Right lobe of liver (tissue), 6 donors: Measurements from ENCODE around the gene MYL3. TPM values are rescaled to one million over a fixed set of nuclear protein-coding genes. Genes with fewer than 3 reads are reported as not detected.

Experiments used
- ATAC-seq, 4 donors: fragments of 200-7000 bp; cut with Tn5 transposase; one replicate each; pipeline ENCODE4 v1.9.1; 2020; ENCODE audit warnings: mild to moderate bottlenecking in 4 of 4, moderate library complexity in 4 of 4
- DNase-seq, 3 donors: peaks; one replicate each; pipeline ENCODE4 v3.0.0-alpha.2; 2020
- H3K27ac ChIP-seq, 3 donors: fragments of 200-600 bp; one replicate each; pipeline ENCODE4 v1.8.0; 2022
- H3K27me3 ChIP-seq, 2 donors: fragments of 200-600 bp; one replicate each; pipeline ENCODE4 v1.8.0; 2022
- H3K36me3 ChIP-seq, 4 donors: fragments of 200-600 bp; sonication (generic) in 1 of 4; one replicate each; pipeline versions ENCODE4 v1.5.1 to v1.8.0; 2017 to 2022; ENCODE audit warnings: control low read depth in 1 of 4
- H3K4me1 ChIP-seq, 4 donors: fragments of 200-600 bp; sonication (generic) in 1 of 4; one replicate each; pipeline versions ENCODE4 v1.5.1 to v1.8.0; 2017 to 2022; ENCODE audit warnings: control low read depth in 1 of 4
- H3K4me3 ChIP-seq, 3 donors: fragments of 200-600 bp; one replicate each; pipeline ENCODE4 v1.8.0; 2022
- H3K9me3 ChIP-seq, 4 donors: fragments of 200-600 bp; sonication (generic) in 1 of 4; one replicate each; pipeline versions ENCODE4 v1.5.1 to v1.8.0; 2017 to 2022; ENCODE audit warnings: control low read depth in 1 of 4
- POLR2A ChIP-seq: fragments of 450-650 bp; IDR thresholded peaks from one replicate; pipeline ENCODE4 v1.6.1; 2017; ENCODE audit warnings: antibody characterized with exemption, mild to moderate bottlenecking
- WGBS: methylation state at CpG from one replicate; pipeline ENCODE4 v1.1.6; 2018; ENCODE audit warnings: low coverage, low lambda C conversion rate; ENCODE audit not compliant: insufficient coverage; ENCODE audit errors: missing lambda C conversion rate; 5-methylcytosine and 5-hydroxymethylcytosine counted together
- intact Hi-C, 2 donors: fragments of 100-400 bp; cut with DNase I; formaldehyde crosslinking; loops; one replicate each; pipeline versions ENCODE4 v1.11.2 to v1.14.1; 2022
- total RNA-seq, 6 experiments: library from RNA; depleted of rRNA in 2 of 6; stranded (reverse); fragments of >200 nt in 2 of 6; fragmentation: NEBNext Ultra II Directional in 3 of 6; extraction: Animal tissue kit (Norgen Biotek cat#: 25700) in 3 of 6; gene quantifications; one replicate each; pipeline versions ENCODE4 v1.1.0 to v1.2.4, GENCODE V29; 2016 to 2023
- TF ChIP-seq, protein P1 (sequence below), 4 donors: fragments of 200-600 bp in 3 of 4; fragments of 450-650 bp in 1 of 4; IDR thresholded peaks; one replicate each; pipeline versions ENCODE4 v1.5.1 to v1.8.0; 2016 to 2022; ENCODE audit warnings: antibody characterized with exemption in 4 of 4, mild to moderate bottlenecking in 2 of 4
- donor health status: DM: no; HTN: yes; CAD: no.
- donor health status: DM: no; HTN: no; CAD: no.
- donor health status: DM: no; HTN: no; CAD: no.
- donor health status: DM: no; HTN: yes; CAD: no.
- donor health status: DM: no; HTN: yes; CAD: no.

The MYL3 gene
- total RNA-seq, 6 experiments from 2014 or later, result 0.37 to 2.0 (median 1.00) TPM

DNA sequence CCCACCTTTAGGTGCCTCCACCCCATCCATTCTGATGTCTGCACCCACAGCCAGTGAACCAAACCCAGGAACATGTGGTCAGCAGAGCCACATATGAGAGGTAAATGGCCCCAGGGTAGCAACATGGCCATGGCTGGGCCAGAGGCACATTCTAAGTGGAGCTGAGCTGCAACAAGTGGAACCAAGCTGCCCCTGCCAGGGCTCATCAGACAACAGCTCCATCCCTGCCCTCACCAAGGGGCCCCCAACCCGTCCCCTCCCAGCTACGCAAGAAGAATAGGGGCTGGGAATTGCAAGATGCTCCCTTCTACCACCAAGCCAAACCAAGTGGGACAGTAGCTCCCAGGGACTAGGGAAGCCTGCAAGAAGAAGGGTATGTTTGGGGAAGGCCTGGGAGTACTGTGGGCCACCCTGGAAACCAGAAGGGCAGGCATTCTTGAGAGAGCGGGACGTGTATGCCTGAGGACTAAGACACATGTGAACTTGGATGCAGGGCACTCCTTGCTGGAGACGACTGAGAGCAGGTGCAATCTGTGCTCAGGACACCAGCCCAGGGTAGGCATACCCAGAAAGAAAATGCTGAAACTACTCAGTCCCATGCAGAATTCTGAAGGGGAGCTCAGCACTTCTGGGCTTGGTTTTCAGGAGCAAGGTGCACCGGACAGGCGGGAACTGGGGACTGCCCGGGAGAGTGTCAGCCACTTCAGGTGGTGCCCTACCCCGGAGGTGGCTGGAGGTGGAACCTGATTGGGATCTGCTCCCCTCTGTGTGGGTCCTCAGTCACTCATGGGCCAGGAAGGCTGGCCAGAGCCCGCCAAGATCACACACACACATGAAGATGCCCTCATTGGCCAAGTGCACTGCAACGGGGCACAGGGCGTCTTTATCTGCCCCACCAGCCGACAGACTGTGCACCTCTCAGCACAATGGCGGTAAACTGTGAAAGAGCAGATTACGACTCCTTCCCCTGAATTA lies 9.5 kb downstream of the MYL3 start:
- no peaks in the 10 kb centered on the region for H3K4me1 ChIP-seq
- no peaks in the 10 kb centered on the region for H3K27me3 ChIP-seq
- no peaks in the 10 kb centered on the region for H3K9me3 ChIP-seq
- ATAC-seq, result no peak
- intact Hi-C loops, result loop anchor here in 1 of 2 donors (10.0 kb wide), 1 partner anchor 51 kb away; no protein-coding TSS in a partner anchor
- H3K36me3 ChIP-seq, result no peaks in the 10 kb centered on the region
- 86% methylated on average over 2 of the region's 15 CpGs for WGBS
- peak in 1 of 3 donors; percentile 36 for DNase-seq
- no peak overlapping the region for H3K4me3 ChIP-seq
- TF ChIP-seq POLR2A, result no peak
- TF ChIP-seq, protein P1, sequence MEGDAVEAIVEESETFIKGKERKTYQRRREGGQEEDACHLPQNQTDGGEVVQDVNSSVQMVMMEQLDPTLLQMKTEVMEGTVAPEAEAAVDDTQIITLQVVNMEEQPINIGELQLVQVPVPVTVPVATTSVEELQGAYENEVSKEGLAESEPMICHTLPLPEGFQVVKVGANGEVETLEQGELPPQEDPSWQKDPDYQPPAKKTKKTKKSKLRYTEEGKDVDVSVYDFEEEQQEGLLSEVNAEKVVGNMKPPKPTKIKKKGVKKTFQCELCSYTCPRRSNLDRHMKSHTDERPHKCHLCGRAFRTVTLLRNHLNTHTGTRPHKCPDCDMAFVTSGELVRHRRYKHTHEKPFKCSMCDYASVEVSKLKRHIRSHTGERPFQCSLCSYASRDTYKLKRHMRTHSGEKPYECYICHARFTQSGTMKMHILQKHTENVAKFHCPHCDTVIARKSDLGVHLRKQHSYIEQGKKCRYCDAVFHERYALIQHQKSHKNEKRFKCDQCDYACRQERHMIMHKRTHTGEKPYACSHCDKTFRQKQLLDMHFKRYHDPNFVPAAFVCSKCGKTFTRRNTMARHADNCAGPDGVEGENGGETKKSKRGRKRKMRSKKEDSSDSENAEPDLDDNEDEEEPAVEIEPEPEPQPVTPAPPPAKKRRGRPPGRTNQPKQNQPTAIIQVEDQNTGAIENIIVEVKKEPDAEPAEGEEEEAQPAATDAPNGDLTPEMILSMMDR (IDR thresholded peaks at IDR 0.05), result no peak
- no peak overlapping the region for H3K27ac ChIP-seq

DNA sequence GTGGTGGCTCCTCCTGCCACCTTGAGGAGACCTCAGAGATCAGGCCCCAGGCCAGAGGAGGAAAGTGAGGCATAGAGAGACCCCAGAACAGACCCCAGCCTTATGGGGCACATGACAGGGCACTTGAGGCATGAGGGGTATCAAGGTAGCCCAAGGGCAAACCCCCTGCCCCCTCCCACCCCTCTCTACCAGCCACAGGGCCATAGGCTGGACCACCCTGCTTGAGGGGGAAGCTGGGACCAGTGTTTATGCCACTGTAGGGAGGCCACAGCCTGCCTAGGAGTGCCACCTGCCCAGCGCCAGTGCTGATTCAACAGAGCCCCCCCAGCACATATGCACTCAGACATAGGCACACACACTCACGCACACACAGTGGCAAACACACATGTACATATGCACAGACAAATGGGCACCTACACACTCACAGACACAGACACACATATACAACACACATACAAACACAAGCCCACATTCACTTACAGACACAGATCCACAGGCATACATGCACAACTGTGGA lies 10.3 kb downstream of the MYL3 start:
- no peaks in the 10 kb centered on the region for H3K9me3 ChIP-seq
- no CpG with 5 or more reads among the region's 2 CpGs for WGBS
- DNase-seq, result no peak
- no peak overlapping the region for H3K4me3 ChIP-seq
- ATAC-seq, result no peak
- H3K4me1 ChIP-seq, result no peaks in the 10 kb centered on the region
- intact Hi-C loops, result loop anchor here in 1 of 2 donors (10.0 kb wide), 1 partner anchor 52 kb away; no protein-coding TSS in a partner anchor
- H3K27ac ChIP-seq, result no peak overlapping the region
- H3K36me3 ChIP-seq, result no peaks in the 10 kb centered on the region
- H3K27me3 ChIP-seq, result no peaks in the 10 kb centered on the region
- TF ChIP-seq, protein P1 (IDR thresholded peaks at IDR 0.05), result no peak
- TF ChIP-seq POLR2A, result no peak

DNA sequence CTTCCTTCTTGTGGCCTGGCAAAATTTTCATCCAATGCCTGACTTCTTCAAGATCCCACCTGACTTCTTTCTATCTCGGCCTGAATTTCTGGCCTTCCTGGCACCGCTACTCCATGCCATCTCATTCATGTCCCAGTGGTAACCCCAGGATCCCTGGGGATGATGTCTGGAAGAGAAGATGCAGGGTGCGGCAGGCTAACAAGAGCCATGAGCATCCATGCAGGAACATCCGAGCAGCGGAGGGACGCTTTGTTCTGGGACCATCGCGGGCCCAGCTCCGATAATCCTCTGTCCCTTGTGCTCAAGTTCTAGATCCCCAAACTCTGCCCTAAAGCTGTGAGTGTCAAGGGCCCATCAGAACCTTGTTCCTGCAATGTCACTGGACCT lies 10.9 kb downstream of the MYL3 start:
- TF ChIP-seq POLR2A, result no peak
- TF ChIP-seq, protein P1 (IDR thresholded peaks at IDR 0.05), result no peak
- no peak overlapping the region for H3K4me3 ChIP-seq
- no peaks in the 10 kb centered on the region for H3K9me3 ChIP-seq
- no peak overlapping the region for H3K27ac ChIP-seq
- intact Hi-C loops, result loop anchor here in 1 of 2 donors (10.0 kb wide), 1 partner anchor 52 kb away; no protein-coding TSS in a partner anchor
- no peaks in the 10 kb centered on the region for H3K4me1 ChIP-seq
- DNase-seq (no peak), ATAC-seq (no peak)
- no peaks in the 10 kb centered on the region for H3K36me3 ChIP-seq
- H3K27me3 ChIP-seq, result no peaks in the 10 kb centered on the region
- whole genome bisulfite sequencing, result 92% methylated on average over 9 of the region's 9 CpGs

DNA sequence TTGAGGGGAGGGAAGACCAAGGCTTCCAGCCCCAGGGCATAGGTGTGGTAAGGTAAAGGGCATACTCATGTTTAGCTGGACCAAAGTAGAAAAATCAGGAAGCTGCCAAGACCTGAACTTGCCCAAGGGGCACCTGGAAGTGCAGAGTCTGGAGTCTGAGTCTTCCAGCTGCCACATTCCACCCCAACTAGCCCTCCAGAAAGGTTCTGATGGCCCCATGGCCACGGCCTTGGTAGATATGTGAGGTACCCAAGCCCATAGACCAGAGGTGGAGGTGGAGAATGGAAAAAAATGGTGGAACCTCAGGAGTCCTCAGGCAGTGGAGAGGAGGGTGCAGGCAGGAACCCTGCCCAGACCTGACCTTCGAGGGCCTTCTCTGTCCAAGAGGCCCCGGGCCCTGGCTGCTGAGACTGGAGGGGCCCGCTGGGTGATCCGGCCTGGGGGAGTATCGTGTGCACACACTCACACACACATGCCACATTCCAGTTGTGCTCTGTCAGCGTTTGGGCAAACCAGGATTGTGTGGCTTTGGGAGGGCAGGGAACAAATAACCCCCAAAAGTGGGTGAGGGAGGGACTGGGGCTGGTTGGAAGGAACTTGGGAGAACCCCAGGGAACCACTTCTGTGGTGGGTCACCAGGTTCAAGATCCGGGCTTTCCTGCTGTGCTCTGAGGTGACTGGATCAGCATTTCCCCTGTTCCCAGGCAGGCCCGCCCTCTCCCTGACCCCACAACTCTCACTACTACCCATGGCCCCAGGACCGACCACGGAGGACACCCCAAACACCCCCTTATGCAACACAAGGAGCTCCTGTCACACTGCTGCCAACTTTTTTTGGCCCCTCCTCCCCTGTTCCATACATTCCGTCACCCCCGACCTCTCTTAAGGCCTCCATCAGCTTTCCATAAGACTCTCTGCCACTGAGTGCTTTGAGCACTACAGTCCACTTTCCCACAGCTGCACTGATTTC lies 11.6 kb downstream of the MYL3 start:
- H3K4me1 ChIP-seq, result no peaks in the 10 kb centered on the region
- no peaks in the 10 kb centered on the region for H3K36me3 ChIP-seq
- intact Hi-C loops, result loop anchor here in 1 of 2 donors (10.0 kb wide), 1 partner anchor 53 kb away; no protein-coding TSS in a partner anchor
- no peak overlapping the region for H3K4me3 ChIP-seq
- H3K27me3 ChIP-seq, result no peaks in the 10 kb centered on the region
- no peak for ATAC-seq
- no peak for DNase-seq
- H3K9me3 ChIP-seq, result no peaks in the 10 kb centered on the region
- H3K27ac ChIP-seq, result no peak overlapping the region
- no peak for TF ChIP-seq POLR2A
- TF ChIP-seq, protein P1 (IDR thresholded peaks at IDR 0.05), result no peak
- 79% methylated on average over 7 of the region's 13 CpGs for WGBS
